ENCODE measurements around the gene CDK9. TPM values are rescaled to one million over a fixed set of nuclear protein-coding genes. Genes with fewer than 3 reads are reported as not detected.

The CDK9 gene
- total RNA-seq = 100 to 1,000 TPM; 120 to 128 TPM

DNA sequence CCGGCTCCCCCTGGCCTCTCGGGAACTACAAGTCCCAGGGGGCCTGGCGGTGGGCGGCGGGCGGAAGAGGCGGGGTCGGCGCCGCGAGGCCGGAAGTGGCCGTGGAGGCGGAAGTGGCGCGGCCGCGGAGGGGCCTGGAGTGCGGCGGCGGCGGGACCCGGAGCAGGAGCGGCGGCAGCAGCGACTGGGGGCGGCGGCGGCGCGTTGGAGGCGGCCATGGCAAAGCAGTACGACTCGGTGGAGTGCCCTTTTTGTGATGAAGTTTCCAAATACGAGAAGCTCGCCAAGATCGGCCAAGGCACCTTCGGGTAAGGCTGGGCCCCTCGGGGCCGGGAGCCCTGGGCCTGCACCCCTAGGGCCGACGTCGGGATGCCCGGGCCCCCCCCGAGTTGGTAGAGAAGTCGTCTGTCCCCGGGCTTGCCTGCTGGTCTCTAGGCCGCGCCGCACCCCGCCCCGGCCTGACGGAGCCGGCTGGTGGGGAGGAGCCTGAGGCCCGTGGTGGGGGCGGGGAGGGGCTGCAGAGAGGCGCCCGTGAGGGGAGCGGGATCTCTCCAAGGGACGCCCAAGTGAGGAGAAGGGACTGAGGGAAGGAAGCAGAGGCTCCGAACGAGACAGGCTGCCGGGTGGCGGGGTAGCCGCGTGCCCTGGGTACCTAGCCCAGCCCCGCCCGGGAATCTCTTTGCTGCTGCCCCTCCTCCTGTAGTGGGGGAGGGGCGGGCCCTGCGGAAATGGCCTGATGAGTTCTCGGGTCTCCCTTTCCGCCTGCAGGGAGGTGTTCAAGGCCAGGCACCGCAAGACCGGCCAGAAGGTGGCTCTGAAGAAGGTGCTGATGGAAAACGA, at the start of gene CDK9:
Gene CDK9 (plus strand): TSS at position 102 of the 840 bp plus-strand sequence. CDS start 115 bp downstream, at position 217.
- Mint-ChIP-seq H3K4me1 (peaks cover 74% of the 10 kb centered on the region), H3K36me3 (peaks cover 38% of the 10 kb centered on the region), H3K27ac (peak within 1 kb of the TSS; percentile 89), H3K4me3 (peak within 1 kb of the TSS; percentile 95), H3K27me3 (no peaks in the 10 kb centered on the region), H3K9me3 (ENCODE audit: low read depth) (no peaks in the 10 kb centered on the region)
- ATAC-seq (peak; percentile 61), DNase-seq (peak; percentile 95)
- CTCF ChIA-PET = interaction anchor here (0.7 to 8.7 kb wide), 18 partner anchors 10 to 136 kb away, joined by 3 to 86 read pairs (median 8); partner anchors contain the start of genes ENG, ST6GALNAC4 and TOR2A

DNA sequence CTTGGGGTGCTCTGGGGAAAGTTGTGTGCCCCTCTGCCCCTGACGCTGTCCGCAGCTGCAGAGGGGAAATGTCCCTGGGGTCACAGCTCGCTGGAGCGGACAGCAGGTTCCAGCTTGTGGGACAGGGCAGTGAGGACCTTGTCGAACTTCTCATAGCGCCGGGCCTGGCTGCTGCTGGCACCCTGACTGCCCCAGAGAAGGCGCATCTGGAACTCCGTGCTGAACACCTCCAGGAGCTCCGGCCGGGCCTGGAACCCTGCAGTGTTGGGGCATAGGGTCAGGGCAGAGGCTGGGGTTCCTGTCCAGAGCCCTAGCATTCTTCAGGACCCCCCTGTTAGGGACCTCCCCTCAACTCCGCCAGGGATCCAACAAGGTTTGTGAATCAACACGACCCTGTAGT, 47.2 kb upstream of the CDK9 start:
- ATAC-seq = no peak
- Mint-ChIP-seq H3K27ac (no peak overlapping the region), H3K27me3 (no peaks in the 10 kb centered on the region), H3K4me3 (no peak overlapping the region), H3K36me3 (peaks cover 23% of the 10 kb centered on the region), H3K9me3 (ENCODE audit: low read depth) (no peaks in the 10 kb centered on the region), H3K4me1 (peaks cover 17% of the 10 kb centered on the region)
- no peak for DNase-seq
- CTCF ChIA-PET = no interaction called here

- no peaks in the 10 kb centered on the region for H3K9me3 Mint-ChIP-seq (ENCODE audit: low read depth)
- peaks cover 8% of the 10 kb centered on the region for H3K4me1 Mint-ChIP-seq
- CTCF ChIA-PET = interaction anchor here (2.3 kb wide), 1 partner anchor 130 kb away, joined by 7 read pairs; no protein-coding TSS in a partner anchor
- H3K27ac Mint-ChIP-seq = no peak overlapping the region
- DNase-seq = no peak
- peaks cover 25% of the 10 kb centered on the region for H3K36me3 Mint-ChIP-seq
- ATAC-seq = no peak
- no peak overlapping the region for H3K4me3 Mint-ChIP-seq
- H3K27me3 Mint-ChIP-seq = no peaks in the 10 kb centered on the region
These were observed 46.1 kb upstream of the CDK9 start for GRCh38 chr9:127739614-127740330.

DNA sequence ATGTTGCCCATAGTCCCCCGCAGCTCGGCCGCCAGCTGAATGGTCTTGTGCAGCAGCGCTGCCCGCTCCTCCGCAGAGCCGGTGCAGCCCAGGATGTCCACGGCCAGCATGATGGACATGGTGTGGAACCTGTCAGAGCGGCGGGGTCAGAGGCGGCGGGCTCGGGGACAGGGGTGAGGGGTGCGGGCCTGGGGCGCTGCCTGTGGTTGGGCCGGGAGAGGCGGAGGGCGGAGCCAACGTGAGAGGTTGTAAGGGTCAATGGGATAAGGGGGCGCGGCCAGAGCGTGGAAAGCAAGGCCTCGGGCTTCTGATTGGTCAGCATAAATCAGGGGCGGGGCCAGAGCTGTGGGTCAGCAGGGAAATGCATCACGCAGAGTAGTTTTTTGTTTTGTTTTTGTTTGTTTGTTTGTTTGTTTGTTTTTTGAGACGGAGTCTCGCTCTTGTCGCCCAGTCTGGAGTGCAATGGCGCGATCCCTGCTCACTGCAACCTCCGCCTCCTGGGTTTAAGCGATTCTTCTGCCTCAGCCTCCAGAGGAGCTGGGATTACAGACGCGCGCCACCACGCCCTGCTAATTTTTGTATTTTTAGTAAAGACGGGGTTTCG, 43.9 kb upstream of the CDK9 start:
- Mint-ChIP-seq H3K27ac (no peak overlapping the region), H3K4me1 (peaks cover under 1% of the 10 kb centered on the region), H3K36me3 (peaks cover 38% of the 10 kb centered on the region), H3K4me3 (no peak overlapping the region), H3K9me3 (ENCODE audit: low read depth) (no peaks in the 10 kb centered on the region), H3K27me3 (no peaks in the 10 kb centered on the region)
- DNase-seq = no peak
- ATAC-seq = no peak
- CTCF ChIA-PET = interaction anchor here (1.2 to 3.2 kb wide), 4 partner anchors 31 to 180 kb away, joined by 4 to 13 read pairs (median 6); no protein-coding TSS in a partner anchor

- H3K27ac Mint-ChIP-seq = no peak overlapping the region
- ATAC-seq = no peak
- peaks cover 39% of the 10 kb centered on the region for H3K36me3 Mint-ChIP-seq
These were observed 43.3 kb upstream of the CDK9 start for GRCh38 chr9:127742435-127743088.

GRCh38 chr9:127744398-127745110, 41.3 kb upstream of the CDK9 start:
- Mint-ChIP-seq H3K4me3 (no peak overlapping the region), H3K36me3 (peaks cover 48% of the 10 kb centered on the region), H3K4me1 (peaks cover 4% of the 10 kb centered on the region), H3K27ac (no peak overlapping the region), H3K9me3 (ENCODE audit: low read depth) (no peaks in the 10 kb centered on the region), H3K27me3 (no peaks in the 10 kb centered on the region)
- ATAC-seq (no peak), DNase-seq (no peak)
- CTCF ChIA-PET = interaction anchor here (0.9 to 3.4 kb wide), 8 partner anchors 9 to 177 kb away, joined by 3 to 21 read pairs (median 6); partner anchors contain the start of genes STXBP1 and TOR2A

More at GRCh38 chr9:127742435-127743088, 43.3 kb upstream of the CDK9 start:
- no peaks in the 10 kb centered on the region for H3K9me3 Mint-ChIP-seq (ENCODE audit: low read depth)
- CTCF ChIA-PET = interaction anchor here (1.2 to 3.4 kb wide), 5 partner anchors 22 to 127 kb away, joined by 3 to 14 read pairs (median 5); no protein-coding TSS in a partner anchor
- no peaks in the 10 kb centered on the region for H3K27me3 Mint-ChIP-seq
- H3K4me1 Mint-ChIP-seq = peaks cover 4% of the 10 kb centered on the region
- DNase-seq = no peak
- no peak overlapping the region for H3K4me3 Mint-ChIP-seq

DNA sequence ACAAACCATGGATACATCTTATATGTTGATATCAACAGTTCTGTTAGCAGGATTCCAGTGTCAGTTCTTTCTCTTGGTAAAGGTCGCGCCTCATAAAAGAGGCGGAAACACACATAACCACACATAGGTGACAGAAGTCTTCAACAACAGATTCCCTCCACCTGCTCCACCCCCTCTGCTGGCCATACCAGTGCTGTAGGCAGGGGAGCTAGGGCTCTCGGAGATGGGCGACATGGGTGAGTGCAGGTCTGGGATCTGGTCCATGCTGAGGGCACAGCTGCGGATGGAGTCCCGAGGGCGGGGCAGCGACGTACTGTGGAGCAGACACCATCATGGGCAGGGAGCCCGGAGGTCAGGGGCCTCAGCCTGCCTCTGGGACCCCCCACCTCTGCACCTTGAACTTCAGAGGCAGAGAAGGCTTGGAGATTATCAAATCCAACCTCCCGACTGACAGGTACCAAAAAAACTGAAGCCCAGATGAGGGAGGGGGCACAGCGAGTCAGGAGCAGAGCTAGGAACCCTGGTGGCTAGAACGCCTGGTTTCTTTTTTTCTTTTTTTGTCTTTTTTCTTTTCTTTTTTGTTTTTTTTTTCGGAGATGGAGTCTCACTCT, 38.8 kb upstream of the CDK9 start:
- no peaks in the 10 kb centered on the region for H3K27me3 Mint-ChIP-seq
- H3K36me3 Mint-ChIP-seq = peaks cover 54% of the 10 kb centered on the region
- ATAC-seq = no peak
- H3K27ac Mint-ChIP-seq = no peak overlapping the region
- CTCF ChIA-PET = interaction anchor here (1.2 to 1.4 kb wide), 4 partner anchors 12 to 123 kb away, joined by 3 to 6 read pairs (median 3); partner anchors contain the start of gene TOR2A
- H3K9me3 Mint-ChIP-seq (ENCODE audit: low read depth) = no peaks in the 10 kb centered on the region
- DNase-seq = no peak
- peaks cover 4% of the 10 kb centered on the region for H3K4me1 Mint-ChIP-seq
- no peak overlapping the region for H3K4me3 Mint-ChIP-seq

DNA sequence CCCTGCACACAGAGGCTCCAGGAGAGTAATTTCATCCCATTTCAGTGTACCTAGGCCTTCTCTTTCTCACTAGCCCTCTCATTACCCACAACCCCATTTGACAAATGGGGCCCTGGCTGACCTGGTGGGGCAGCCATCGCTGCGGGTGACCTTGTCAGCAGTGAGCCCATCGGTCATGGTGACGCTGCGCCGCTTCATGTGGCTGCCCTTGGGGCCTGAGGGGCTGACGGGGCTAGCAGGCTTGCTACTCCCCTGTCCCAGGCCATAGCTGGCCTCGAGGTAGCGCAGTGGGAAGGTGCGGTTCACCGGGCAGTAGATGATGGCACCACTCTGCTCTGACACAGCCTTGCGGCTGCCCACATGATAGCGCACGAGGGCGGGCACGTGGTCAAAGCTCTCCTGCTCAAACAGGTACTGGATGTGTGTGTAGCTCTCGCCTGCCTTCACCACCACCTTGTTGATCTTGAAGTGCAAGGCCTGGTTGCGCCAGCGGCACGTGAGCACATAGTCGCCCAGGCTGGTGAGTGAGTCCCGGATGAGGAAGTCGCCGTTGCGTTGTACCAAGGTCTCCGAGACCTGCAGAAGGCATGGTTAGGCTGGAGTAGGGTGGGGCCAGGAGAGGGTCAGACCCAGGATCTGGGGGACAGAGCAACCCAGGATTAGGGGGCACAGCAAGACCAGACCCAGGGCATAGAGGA, 36.6 kb upstream of the CDK9 start:
- Mint-ChIP-seq H3K27me3 (no peaks in the 10 kb centered on the region), H3K36me3 (peaks cover 49% of the 10 kb centered on the region)
- CTCF ChIA-PET = no interaction called here

GRCh38 chr9:127751269-127752054, 34.4 kb upstream of the CDK9 start:
- no peak for ATAC-seq
- no peaks in the 10 kb centered on the region for H3K27me3 Mint-ChIP-seq
- CTCF ChIA-PET = interaction anchor here (1.7 kb wide), 1 partner anchor 17 kb away, joined by 7 read pairs; the partner anchor contains the start of gene TOR2A
- peaks cover 39% of the 10 kb centered on the region for H3K36me3 Mint-ChIP-seq
- no peak for DNase-seq
- no peak overlapping the region for H3K27ac Mint-ChIP-seq
- peaks cover 4% of the 10 kb centered on the region for H3K4me1 Mint-ChIP-seq
- H3K4me3 Mint-ChIP-seq = no peak overlapping the region
- H3K9me3 Mint-ChIP-seq (ENCODE audit: low read depth) = no peaks in the 10 kb centered on the region

More for the DNA sequence above, 36.6 kb upstream of the CDK9 start:
- DNase-seq = no peak
- H3K4me1 Mint-ChIP-seq = peaks cover 4% of the 10 kb centered on the region
- no peaks in the 10 kb centered on the region for H3K9me3 Mint-ChIP-seq (ENCODE audit: low read depth)
- H3K4me3 Mint-ChIP-seq = no peak overlapping the region
- no peak for ATAC-seq
- H3K27ac Mint-ChIP-seq = no peak overlapping the region

GRCh38 chr9:127753148-127753547, 32.7 kb upstream of the CDK9 start:
- Mint-ChIP-seq H3K27ac (no peak overlapping the region), H3K4me1 (no peaks in the 10 kb centered on the region), H3K4me3 (no peak overlapping the region), H3K27me3 (no peaks in the 10 kb centered on the region), H3K36me3 (peaks cover 32% of the 10 kb centered on the region), H3K9me3 (ENCODE audit: low read depth) (no peaks in the 10 kb centered on the region)
- ATAC-seq = no peak
- DNase-seq = no peak
- CTCF ChIA-PET = interaction anchor here (0.7 to 1.0 kb wide), 2 partner anchors 9 to 14 kb away, joined by 3 to 4 read pairs; no protein-coding TSS in a partner anchor

DNA sequence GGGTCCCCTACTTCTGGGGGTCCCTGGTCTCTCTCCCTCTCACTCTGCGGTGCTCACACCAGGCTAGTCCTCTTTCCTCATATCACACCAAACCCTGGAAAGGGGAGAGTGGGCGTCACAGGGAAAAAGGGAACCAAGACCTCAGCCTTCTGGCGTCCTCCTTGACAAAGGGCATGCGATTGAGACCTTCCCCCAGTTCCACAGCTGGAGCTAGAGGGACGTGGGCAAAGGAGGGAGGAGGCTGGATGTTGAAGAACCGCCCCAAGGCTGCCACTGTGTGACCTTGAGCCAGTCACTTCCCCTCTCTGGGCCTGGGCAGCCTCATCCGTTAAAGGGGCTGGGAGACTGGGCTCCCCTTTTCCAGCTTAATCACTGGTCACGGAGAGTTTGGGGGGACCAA, 32.2 kb upstream of the CDK9 start:
- CTCF ChIA-PET = interaction anchor here (0.7 to 1.0 kb wide), 2 partner anchors 9 to 13 kb away, joined by 3 to 4 read pairs; no protein-coding TSS in a partner anchor
- Mint-ChIP-seq H3K27me3 (no peaks in the 10 kb centered on the region), H3K4me1 (no peaks in the 10 kb centered on the region), H3K4me3 (no peak overlapping the region), H3K9me3 (ENCODE audit: low read depth) (no peaks in the 10 kb centered on the region), H3K27ac (no peak overlapping the region), H3K36me3 (peaks cover 31% of the 10 kb centered on the region)
- DNase-seq = no peak
- ATAC-seq = no peak
